ENCODE results near the gene CD79A. TPM values are rescaled to one million over a fixed set of nuclear protein-coding genes. Genes with fewer than 3 reads are reported as not detected.

Gene CD79A
- 0.07 TPM in 1 of 2 replicates, not detected in the other for total RNA-seq (2014; rRNA removed; shearing (Covaris generic); ENCODE audit: low replicate concordance)

DNA sequence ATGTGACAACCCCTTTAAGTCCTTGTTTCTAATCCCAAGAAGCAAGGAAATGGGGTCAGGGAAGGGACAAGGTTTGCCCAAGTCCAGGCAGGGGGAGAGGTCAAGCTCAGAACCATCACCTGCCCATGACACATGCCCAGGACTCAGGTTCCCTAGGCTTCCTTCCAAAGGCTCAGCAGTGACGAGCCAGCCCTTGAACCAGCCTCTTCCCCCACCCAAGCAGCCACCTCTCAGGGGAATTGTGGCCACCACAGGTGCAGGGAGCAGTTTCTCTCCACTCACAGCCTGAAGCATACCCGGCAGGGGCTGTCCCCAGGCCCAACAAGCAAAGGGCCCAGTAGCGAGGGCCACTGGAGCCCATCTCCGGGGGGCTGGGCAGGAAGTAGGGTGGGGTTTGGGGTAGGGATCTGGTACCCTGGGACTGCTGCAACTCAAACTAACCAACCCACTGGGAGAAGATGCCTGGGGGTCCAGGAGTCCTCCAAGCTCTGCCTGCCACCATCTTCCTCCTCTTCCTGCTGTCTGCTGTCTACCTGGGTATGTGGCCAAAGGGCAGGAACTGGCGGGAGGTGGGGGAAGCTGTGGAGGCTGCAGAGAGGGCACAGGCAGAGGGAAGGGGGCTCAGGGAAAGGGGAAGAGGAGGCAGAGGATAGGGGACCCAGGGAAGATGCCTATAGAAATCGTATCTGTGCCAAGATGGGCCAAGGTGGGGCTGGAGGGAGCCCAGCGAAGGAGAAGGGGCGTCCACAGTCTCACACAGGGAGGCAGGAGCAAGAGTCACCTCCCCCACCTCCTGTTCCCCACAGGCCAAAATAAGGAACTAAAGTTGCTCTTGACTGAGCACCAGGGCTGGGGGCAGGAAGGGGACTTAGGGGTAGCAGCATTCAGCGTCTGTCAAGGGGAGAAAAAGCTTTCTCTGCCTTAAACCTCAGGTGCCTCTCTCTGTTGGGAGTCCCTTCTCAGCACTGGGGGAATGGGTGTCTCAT lies at the start of gene CD79A:
Gene CD79A, plus strand, starts transcription at position 433 of the 986 bp plus-strand sequence. Its CDS starts 26 bp downstream, at position 459.
- Histone ChIP-seq H3K4me3 (no peak within 1 kb of the TSS), H3K9me3 (peaks cover 2% of the 10 kb centered on the region; the same call in 1 of the 2 replicates), H3K36me3 (peaks cover 7% of the 10 kb centered on the region), H3K27me3 (no peaks in the 10 kb centered on the region)
- no peak for DNase-seq

DNA sequence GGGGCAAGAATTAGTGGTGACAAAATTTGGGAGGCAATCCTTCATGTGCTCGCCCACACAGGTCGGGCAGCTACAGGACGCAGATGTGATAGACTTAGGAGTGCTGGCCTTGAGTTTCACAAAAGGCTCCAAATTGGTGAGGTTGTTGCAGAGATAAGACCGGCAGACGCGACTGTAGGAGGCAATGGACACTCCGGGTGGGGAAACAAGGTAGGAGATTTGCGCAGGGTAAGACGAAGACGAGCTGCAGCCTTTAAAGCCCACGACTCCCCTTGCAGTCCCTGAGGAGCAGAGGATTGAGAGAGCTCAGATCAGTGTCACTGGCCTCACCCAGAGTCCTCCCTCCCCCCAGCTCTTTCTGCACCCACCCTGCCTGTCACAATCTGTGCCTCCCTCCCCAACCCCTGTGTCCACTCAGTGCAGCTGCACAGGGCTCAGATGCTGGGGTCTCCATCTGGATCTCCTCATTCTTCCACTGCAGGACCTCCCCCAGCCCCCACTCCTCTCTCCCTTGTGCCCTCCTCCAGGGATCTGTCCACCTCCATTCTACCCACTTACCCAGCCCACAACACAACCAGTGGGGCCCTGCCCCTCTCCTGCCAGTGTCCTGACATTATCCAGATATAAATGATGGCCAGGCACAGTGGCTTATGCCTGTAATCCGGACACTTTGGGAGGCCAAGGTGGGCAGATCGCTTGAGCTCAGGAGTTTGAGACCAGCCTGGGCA lies 38.9 kb upstream of the CD79A start:
- no peaks in the 10 kb centered on the region; the same call in 1 of the 2 replicates for H3K9me3 ChIP-seq
- no peak overlapping the region for H3K4me3 ChIP-seq
- no peaks in the 10 kb centered on the region for H3K36me3 ChIP-seq
- DNase-seq = no peak
- H3K27me3 ChIP-seq = peaks cover 67% of the 10 kb centered on the region

DNA sequence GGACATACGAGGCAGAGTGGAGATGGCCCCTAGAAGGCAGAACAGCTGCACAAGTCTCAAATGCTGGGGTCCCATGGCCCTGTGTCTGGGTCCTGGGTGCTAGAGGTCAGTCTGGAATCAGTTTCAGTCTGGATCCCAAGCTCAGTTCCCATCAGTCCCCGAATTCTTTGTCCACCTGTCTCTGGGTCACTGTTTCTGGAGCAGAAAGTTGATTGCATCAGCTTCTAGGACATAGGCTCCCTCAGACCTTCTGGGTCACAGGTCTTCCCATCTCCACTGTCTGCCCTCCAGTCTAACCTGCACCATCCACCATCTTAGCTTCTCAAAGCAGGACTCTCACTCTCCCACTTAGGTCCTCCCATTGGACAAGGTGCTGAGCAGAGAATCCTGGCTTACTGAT lies 37.9 kb upstream of the CD79A start:
- H3K27me3 ChIP-seq = peaks cover 66% of the 10 kb centered on the region
- no peak for DNase-seq
- no peaks in the 10 kb centered on the region for H3K36me3 ChIP-seq
- no peaks in the 10 kb centered on the region; the same call in 1 of the 2 replicates for H3K9me3 ChIP-seq
- no peak overlapping the region for H3K4me3 ChIP-seq

DNA sequence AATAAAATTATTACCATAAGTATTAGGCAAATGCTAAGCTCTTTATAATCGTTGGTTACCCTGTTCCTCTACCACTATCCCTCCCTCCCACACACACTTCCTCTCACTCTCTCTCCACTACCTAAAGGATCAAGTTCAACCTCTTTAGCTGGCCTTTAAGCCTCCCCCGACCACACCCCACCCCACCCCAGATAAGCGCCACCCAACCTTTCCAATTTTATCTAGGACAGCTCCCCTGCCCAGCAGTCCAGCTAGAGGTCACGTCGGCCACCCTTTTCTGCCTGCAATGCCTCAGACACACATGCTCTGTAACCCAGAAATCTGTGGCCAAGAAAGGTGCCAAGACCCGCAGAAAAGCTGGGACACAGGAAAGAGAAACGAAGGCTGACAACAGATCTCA lies 33.7 kb upstream of the CD79A start:
- Histone ChIP-seq H3K9me3 (no peaks in the 10 kb centered on the region; the same call in 1 of the 2 replicates), H3K27me3 (peaks cover 35% of the 10 kb centered on the region), H3K4me3 (no peak overlapping the region), H3K36me3 (no peaks in the 10 kb centered on the region)
- no peak for DNase-seq

DNA sequence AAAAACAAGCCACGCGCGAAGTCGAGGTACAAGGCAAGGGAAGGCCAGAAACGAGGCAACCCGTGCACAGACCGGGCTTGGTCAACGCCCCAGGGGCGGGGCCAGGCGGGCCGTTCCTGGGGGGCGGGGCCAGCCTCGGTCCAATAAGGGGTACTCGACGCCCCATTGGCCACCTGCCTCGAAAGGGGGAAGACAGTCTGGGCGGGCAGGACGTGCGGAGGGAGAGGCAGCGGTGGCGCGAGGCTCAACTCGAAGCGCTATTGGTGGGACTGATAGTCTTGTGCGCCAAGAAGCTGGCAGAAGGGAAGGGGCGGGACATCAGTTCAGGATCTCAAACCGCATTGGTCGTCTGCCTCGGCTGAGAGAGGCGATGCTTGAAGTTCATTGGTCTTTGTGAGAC lies 32.5 kb upstream of the CD79A start, which contains the start of gene LYPD4:
Gene LYPD4, minus strand, starts transcription at position 83 of the 400 bp plus-strand sequence. CDS start 5,398 bp downstream, outside the sequence.
- Histone ChIP-seq H3K36me3 (no peaks in the 10 kb centered on the region), H3K9me3 (no peaks in the 10 kb centered on the region; the same call in 1 of the 2 replicates), H3K27me3 (peaks cover 25% of the 10 kb centered on the region), H3K4me3 (no peak within 1 kb of the TSS)
- no peak for DNase-seq

DNA sequence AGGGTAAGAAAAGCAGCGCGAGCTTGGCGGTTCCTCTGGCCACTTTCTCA lies 32.3 kb upstream of the CD79A start, which contains the start of gene DMRTC2:
Gene DMRTC2, plus strand, starts transcription at position 42 of the 50 bp plus-strand sequence. CDS start 2,387 bp downstream, outside the sequence.
- DNase-seq = no peak
- Histone ChIP-seq H3K9me3 (no peaks in the 10 kb centered on the region; the same call in 1 of the 2 replicates), H3K36me3 (no peaks in the 10 kb centered on the region), H3K27me3 (peaks cover 24% of the 10 kb centered on the region), H3K4me3 (no peak within 1 kb of the TSS)

DNA sequence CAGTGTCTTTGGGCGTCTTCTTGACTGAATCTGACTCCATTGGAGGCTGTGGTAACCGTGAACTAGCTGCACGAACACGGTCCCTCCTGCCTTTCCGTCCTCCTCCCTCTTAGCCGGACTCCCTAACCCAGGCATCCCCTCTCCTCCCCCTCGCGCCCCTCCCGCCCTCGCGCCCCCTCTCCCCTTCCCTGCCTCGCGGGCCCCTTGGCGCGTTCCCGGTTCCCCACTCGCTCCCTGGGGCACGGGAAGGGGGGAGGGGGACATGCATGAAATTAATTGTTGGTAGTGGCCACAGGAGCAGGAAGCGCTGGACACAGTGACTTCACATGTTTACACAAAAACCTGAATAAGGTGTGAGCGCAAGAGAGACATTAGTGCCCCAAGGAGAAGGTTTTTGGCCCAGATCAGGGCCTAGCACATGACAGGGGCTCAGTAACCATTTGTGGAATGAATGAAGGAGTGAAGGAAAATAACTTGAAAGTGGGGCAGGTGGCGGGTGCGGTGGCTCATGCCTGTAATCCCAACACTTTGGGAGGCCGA lies 32.0 kb upstream of the CD79A start:
- peaks cover 21% of the 10 kb centered on the region for H3K27me3 ChIP-seq
- no peak overlapping the region for H3K4me3 ChIP-seq
- no peaks in the 10 kb centered on the region for H3K36me3 ChIP-seq
- H3K9me3 ChIP-seq = no peaks in the 10 kb centered on the region; the same call in 1 of the 2 replicates
- no peak for DNase-seq

DNA sequence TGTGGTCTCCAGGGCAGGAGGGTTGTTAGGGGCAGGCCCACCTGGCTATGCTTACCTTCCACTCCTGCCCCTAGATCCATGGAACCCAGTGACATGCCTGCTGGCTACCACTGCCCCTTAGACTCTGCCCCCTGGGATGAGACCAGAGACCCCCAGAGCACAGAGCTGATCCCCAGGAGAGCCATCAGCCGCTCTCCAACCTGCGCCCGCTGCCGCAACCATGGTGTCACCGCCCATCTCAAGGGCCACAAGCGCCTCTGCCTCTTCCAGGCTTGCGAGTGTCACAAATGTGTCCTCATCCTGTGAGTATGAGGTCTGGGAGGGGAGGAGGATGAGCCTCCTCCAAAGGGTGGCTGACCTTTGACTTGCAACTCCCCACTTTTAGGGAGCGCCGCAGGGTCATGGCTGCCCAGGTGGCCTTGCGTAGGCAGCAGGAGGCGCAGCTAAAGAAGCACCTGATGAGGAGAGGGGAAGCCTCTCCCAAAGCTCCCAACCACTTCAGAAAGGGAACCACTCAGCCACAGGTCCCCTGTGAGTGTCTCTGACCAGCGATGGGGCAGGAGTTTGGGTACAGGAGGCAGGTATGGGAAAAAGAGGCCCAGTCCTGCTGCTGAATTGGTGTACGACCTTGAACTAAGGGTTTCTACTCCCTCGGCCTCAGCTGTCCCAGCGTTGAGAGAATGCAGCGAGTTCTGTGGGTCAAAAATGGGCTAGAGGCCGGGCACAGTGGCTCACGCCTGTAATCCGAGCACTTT lies 29.6 kb upstream of the CD79A start:
- Histone ChIP-seq H3K27me3 (peaks cover 24% of the 10 kb centered on the region), H3K4me3 (no peak overlapping the region), H3K9me3 (no peaks in the 10 kb centered on the region), H3K36me3 (no peaks in the 10 kb centered on the region)
- DNase-seq = no peak

DNA sequence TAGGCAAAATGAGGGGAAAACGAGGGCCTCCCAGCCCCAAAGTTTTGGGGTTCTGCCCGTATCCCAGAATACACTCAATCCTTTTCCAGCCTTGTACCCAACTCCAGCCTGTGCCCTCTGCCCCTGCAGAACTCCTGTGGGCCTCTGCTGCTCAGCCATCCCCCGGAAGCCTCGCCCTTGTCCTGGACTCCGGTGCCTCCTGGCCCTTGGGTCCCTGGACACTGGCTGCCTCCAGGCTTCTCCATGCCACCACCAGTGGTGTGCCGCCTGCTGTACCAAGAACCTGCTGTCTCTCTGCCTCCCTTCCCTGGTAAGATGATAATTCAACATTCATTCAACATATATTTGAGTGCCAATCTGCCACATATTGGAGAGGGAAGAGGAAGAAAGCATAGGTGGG lies 28.4 kb upstream of the CD79A start:
- Histone ChIP-seq H3K4me3 (no peak overlapping the region), H3K36me3 (no peaks in the 10 kb centered on the region), H3K27me3 (peaks cover 34% of the 10 kb centered on the region), H3K9me3 (no peaks in the 10 kb centered on the region)
- no peak for DNase-seq

DNA sequence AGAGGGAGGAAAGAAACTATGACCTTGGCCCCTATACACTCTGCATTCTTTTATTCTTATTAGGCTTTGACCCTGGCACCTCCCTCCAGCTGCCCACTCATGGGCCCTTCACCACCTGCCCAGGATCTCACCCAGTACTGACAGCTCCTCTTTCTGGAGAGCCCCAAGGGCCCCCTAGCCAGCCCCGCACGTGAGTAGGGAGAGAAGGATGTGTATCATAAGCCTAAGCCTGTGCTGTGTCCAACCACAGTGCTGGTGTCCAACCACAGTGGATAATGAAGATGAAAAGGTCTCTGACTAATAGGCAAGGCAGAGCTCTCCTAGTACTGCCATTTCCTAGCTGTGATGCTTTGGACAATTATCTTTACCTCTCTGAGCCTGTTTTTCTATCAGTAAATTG lies 28.0 kb upstream of the CD79A start:
- Histone ChIP-seq H3K4me3 (no peak overlapping the region), H3K9me3 (no peaks in the 10 kb centered on the region), H3K27me3 (peaks cover 37% of the 10 kb centered on the region), H3K36me3 (no peaks in the 10 kb centered on the region)
- DNase-seq = no peak

DNA sequence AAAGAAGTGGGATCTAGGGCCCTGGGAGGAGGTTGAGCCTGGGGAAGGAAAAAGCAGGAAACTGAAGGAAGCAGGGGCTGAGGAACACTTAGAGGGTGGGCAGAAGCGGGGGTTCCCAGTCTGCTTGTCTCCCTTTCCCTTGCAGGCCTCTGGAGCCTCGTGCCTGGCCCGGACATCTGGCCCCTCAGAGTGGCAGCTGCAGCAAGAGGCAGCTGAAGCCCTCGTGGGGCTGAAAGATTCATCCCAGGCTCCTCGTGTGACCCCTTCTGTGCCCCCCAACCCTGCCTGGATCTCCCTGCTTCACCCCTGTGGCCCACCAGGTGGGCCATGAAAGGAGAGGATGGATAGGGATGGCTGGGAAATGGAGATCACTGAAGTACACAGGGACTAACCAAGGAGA lies 26.7 kb upstream of the CD79A start:
- no peak overlapping the region for H3K4me3 ChIP-seq
- no peak for DNase-seq
- H3K9me3 ChIP-seq = no peaks in the 10 kb centered on the region
- H3K27me3 ChIP-seq = peaks cover 48% of the 10 kb centered on the region
- no peaks in the 10 kb centered on the region for H3K36me3 ChIP-seq

DNA sequence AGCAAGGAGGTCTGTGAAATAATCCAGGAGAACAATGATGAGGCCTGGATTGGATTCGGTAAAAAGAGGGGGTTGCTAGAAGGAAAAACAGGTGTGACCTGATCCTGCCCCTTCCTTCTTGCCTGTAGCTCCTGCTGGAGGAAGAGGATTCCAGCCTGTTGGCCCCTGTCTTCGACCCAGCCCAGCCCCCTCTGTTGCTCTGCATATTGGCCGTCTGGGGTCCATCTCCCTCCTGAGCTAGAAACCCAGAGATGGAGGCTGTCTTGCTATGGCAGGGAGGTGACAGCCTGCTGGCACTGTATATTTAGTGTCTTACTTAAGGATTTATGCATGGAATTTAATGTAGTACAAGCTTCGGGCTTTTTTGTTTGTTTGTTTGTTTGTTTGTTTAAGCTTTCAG lies 25.6 kb upstream of the CD79A start:
- no peak for DNase-seq
- Histone ChIP-seq H3K4me3 (no peak overlapping the region), H3K27me3 (peaks cover 45% of the 10 kb centered on the region), H3K9me3 (no peaks in the 10 kb centered on the region), H3K36me3 (no peaks in the 10 kb centered on the region)

DNA sequence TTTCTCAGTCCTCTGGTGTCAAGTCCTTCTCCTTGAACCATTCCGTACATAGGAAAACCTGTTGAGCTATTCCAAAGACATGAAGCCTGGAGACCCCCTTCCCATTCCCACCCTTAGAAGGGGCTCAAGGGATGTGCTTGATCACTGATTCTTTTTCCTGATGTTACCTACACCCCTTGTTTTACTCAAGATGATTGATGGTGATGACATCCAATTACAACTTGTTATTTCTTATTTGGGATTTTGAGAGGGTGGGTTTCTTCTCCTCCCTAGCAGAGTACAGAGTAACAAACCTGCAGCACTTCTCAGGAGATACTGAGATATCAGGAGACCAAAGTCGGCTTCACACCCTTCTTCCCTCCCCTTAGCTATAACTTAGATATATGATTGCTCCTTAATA lies 23.7 kb upstream of the CD79A start:
- Histone ChIP-seq H3K9me3 (no peaks in the 10 kb centered on the region), H3K4me3 (no peak overlapping the region), H3K27me3 (peaks cover 44% of the 10 kb centered on the region), H3K36me3 (no peaks in the 10 kb centered on the region)
- no peak for DNase-seq

DNA sequence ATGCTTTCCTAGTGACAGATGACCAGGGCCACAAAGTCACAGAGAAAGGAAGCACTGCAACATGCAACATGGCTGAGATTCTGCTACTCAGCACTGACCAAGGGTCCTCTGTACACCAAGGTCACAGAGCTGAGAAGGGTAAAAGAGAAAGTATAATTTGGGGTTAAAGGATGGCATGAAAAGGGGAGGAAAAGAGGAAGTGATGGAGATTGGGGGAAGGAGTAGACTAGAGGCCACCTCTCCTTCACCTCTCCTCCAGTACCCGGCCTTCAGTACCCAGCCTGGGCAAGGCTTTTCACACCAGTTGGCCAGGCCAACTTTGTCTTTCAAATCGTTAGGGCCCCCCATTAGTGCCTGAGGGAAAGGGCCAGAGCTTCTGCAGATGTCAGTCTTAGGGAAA lies 23.3 kb upstream of the CD79A start:
- H3K9me3 ChIP-seq = no peaks in the 10 kb centered on the region
- H3K27me3 ChIP-seq = peaks cover 44% of the 10 kb centered on the region
- H3K36me3 ChIP-seq = no peaks in the 10 kb centered on the region
- no peak overlapping the region for H3K4me3 ChIP-seq
- DNase-seq = no peak

DNA sequence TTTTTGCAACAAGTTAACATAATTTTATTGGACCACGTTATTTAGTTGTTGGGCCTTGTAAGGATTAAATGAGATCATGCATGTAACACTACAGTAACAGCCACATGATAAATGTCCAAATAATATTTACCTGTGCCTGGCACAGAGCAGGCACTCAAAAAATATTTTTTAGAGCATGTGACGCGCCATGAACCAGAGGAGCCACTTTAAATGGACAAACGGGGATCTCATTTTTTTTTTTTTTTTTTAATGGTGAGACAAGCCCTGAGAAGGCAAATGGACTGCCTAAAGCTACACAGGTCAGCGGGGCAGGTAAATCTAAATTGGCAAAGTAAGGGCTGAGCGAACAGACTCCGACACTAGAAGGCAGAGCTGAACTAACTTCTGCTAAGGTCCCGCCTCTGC lies 17.9 kb upstream of the CD79A start:
- H3K4me3 ChIP-seq = peak overlapping the region; percentile 100
- DNase-seq = no peak

DNA sequence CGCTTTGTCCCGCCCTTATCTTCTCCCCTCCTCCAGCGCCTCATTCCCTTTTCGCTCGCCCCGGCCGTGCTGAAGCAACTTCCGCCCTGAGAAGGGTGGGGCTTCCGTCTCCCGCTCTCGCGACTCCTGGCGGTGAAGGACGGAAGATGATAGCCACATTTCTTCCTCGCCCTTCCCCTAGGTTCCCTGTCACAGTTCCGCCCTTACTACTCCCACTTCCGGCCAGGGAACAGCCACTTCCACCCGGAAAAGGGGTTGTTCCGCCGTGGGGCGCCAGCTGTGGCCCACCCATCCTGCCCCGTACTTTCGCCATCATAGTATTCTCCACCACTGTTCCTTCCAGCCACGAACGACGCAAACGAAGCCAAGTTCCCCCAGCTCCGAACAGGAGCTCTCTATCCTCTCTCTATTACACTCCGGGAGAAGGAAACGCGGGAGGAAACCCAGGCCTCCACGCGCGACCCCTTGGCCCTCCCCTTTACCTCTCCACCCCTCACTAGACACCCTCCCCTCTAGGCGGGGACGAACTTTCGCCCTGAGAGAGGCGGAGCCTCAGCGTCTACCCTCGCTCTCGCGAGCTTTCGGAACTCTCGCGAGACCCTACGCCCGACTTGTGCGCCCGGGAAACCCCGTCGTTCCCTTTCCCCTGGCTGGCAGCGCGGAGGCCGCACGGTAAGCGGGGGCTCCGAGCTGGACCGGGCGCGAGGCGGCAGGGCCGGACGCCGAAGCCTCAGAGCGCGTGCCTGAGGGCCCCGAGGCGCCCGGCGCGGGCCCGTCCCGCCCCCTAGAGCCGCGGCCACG lies 17.3 kb upstream of the CD79A start, which contains the start of gene RPS19:
Gene RPS19, plus strand, starts transcription at position 638 of the 801 bp plus-strand sequence. CDS start 520 bp downstream, outside the sequence.
- peaks cover 46% of the 10 kb centered on the region for H3K36me3 ChIP-seq
- DNase-seq = peak; percentile 97
- peaks cover 8% of the 10 kb centered on the region for H3K27me3 ChIP-seq
- peak within 1 kb of the TSS; percentile 100 for H3K4me3 ChIP-seq
- no peaks in the 10 kb centered on the region for H3K9me3 ChIP-seq

More for the DNA sequence above, 17.9 kb upstream of the CD79A start:
- H3K36me3 ChIP-seq = peaks cover 40% of the 10 kb centered on the region
- no peaks in the 10 kb centered on the region for H3K9me3 ChIP-seq
- peaks cover 14% of the 10 kb centered on the region for H3K27me3 ChIP-seq

Data from MG63 (cell line).